Left hindlimb (tissue), 1 donor: ENCODE results near the gene MACIR.

Source experiments
- DNase-seq: peaks from one replicate; pipeline ENCODE4 v3.0.0-alpha.2; 2018

MACIR gene

GRCh38 chr5:103247118-103247517, 11.4 kb upstream of the MACIR start:
- no peak for DNase-seq

- DNase-seq: no peak
These were observed 9.5 kb upstream of the MACIR start for GRCh38 chr5:103249068-103249467.

GRCh38 chr5:103254921-103255320, 3.6 kb upstream of the MACIR start:
- DNase-seq: no peak

GRCh38 chr5:103255691-103256090, 2.9 kb upstream of the MACIR start:
- no peak for DNase-seq

- no peak for DNase-seq
These were observed 2.4 kb upstream of the MACIR start for GRCh38 chr5:103256178-103256577.

GRCh38 chr5:103258957-103259704, 568 bp downstream of the MACIR start:
- peak; percentile 72 for DNase-seq

- no peak for DNase-seq
These were observed 1.3 kb downstream of the MACIR start for GRCh38 chr5:103259705-103260355.

GRCh38 chr5:103260951-103261350, 2.4 kb downstream of the MACIR start:
- DNase-seq: no peak

- DNase-seq: no peak
These were observed 3.9 kb downstream of the MACIR start for GRCh38 chr5:103262422-103262871.

GRCh38 chr5:103263054-103263453, 4.5 kb downstream of the MACIR start:
- DNase-seq: no peak

GRCh38 chr5:103264508-103264907, 5.9 kb downstream of the MACIR start:
- no peak for DNase-seq

- DNase-seq: no peak
These were observed 12.0 kb downstream of the MACIR start for GRCh38 chr5:103270581-103270980.

- no peak for DNase-seq
These were observed 13.2 kb downstream of the MACIR start for GRCh38 chr5:103271570-103272289.

- DNase-seq: no peak
These were observed 13.8 kb downstream of the MACIR start for GRCh38 chr5:103272377-103272776.

GRCh38 chr5:103273952-103274351, 15.4 kb downstream of the MACIR start:
- DNase-seq: no peak

GRCh38 chr5:103275851-103276250, 17.3 kb downstream of the MACIR start:
- no peak for DNase-seq

- no peak for DNase-seq
These were observed 22.4 kb downstream of the MACIR start for GRCh38 chr5:103280967-103281366.

GRCh38 chr5:103283120-103283519, 24.6 kb downstream of the MACIR start:
- DNase-seq: no peak

GRCh38 chr5:103283869-103284268, 25.3 kb downstream of the MACIR start:
- no peak for DNase-seq

- DNase-seq: no peak
These were observed 28.1 kb downstream of the MACIR start for GRCh38 chr5:103286622-103287021.

- DNase-seq: no peak
These were observed 30.5 kb downstream of the MACIR start for GRCh38 chr5:103289024-103289423.

- DNase-seq: no peak
These were observed 32.3 kb downstream of the MACIR start for GRCh38 chr5:103290846-103291245.

- DNase-seq: no peak
These were observed 33.0 kb downstream of the MACIR start for GRCh38 chr5:103291606-103292005.

- DNase-seq: no peak
These were observed 34.5 kb downstream of the MACIR start for GRCh38 chr5:103293099-103293498.
